ENCODE data around the gene SLC22A1.

Gene SLC22A1

DNA sequence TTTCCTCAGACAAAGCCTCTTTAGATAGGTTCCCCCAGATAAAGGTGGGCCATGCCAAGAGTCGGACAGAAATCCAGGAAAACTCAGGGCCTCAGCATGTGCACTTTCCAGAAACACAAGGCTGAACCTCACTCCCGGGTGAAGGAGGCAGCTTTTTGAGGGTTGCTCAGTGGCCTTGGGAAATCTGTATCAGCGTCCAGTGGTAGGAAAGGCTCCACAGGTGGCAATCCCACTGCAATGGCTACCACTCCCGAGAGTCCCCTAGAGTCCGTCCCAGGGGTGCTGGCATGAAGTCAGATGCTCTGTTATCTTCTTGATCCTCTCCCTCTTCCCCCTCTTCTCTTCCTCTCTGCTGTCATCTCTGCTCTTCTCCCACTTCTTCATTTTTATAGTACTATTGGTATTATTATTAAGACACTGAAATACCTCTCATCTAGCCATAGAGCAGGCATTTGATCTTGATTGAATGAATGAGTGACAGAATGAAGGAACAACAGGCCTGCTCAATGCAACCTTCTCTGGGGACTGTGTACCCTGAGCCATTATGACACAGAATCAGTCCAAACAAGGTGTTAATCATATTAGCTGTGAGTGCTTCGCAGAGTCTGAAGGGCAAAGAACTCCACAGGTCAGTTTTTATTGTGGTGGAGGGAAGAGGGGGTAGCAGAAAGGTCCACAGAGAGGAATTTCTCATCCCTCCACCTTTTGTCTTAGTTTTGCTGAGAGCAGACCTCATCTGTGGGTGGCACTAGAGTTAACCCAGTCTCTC, 13.3 kb downstream of the SLC22A1 start:
- no peak overlapping the region for H3K9ac ChIP-seq
- H4K20me1 ChIP-seq (ENCODE audit: insufficient read depth) = no peaks in the 10 kb centered on the region
- no peaks in the 10 kb centered on the region for H3K36me3 ChIP-seq (ENCODE audit: insufficient read depth)
- no peak overlapping the region for H2AFZ ChIP-seq (ENCODE audit: low read depth)
- H3K4me3 ChIP-seq (IDR thresholded peaks at IDR 0.05; ENCODE audit: insufficient read depth, low read depth, low read length) = no peak overlapping the region
- H3K4me2 ChIP-seq = no peak overlapping the region
- TF ChIP-seq, protein P1, sequence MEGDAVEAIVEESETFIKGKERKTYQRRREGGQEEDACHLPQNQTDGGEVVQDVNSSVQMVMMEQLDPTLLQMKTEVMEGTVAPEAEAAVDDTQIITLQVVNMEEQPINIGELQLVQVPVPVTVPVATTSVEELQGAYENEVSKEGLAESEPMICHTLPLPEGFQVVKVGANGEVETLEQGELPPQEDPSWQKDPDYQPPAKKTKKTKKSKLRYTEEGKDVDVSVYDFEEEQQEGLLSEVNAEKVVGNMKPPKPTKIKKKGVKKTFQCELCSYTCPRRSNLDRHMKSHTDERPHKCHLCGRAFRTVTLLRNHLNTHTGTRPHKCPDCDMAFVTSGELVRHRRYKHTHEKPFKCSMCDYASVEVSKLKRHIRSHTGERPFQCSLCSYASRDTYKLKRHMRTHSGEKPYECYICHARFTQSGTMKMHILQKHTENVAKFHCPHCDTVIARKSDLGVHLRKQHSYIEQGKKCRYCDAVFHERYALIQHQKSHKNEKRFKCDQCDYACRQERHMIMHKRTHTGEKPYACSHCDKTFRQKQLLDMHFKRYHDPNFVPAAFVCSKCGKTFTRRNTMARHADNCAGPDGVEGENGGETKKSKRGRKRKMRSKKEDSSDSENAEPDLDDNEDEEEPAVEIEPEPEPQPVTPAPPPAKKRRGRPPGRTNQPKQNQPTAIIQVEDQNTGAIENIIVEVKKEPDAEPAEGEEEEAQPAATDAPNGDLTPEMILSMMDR (conservative IDR thresholded peaks at IDR 0.05; ENCODE audit: low read depth, low read length) = no peak
- peaks cover 4% of the 10 kb centered on the region for H3K4me1 ChIP-seq (ENCODE audit: low read depth, poor library complexity, severe bottlenecking)
- no peaks in the 10 kb centered on the region for H3K27me3 ChIP-seq (ENCODE audit: insufficient read depth, low read depth)
- H3K79me2 ChIP-seq (ENCODE audit: insufficient read depth, low read depth) = no peaks in the 10 kb centered on the region
- H3K27ac ChIP-seq = no peak overlapping the region

- no peaks in the 10 kb centered on the region for H3K36me3 ChIP-seq (ENCODE audit: insufficient read depth)
- TF ChIP-seq, protein P1 (conservative IDR thresholded peaks at IDR 0.05; ENCODE audit: low read depth, low read length) = no peak
- no peak overlapping the region for H3K9ac ChIP-seq
These were observed 14.5 kb downstream of the SLC22A1 start for GRCh38 chr6:160135907-160136655.

DNA sequence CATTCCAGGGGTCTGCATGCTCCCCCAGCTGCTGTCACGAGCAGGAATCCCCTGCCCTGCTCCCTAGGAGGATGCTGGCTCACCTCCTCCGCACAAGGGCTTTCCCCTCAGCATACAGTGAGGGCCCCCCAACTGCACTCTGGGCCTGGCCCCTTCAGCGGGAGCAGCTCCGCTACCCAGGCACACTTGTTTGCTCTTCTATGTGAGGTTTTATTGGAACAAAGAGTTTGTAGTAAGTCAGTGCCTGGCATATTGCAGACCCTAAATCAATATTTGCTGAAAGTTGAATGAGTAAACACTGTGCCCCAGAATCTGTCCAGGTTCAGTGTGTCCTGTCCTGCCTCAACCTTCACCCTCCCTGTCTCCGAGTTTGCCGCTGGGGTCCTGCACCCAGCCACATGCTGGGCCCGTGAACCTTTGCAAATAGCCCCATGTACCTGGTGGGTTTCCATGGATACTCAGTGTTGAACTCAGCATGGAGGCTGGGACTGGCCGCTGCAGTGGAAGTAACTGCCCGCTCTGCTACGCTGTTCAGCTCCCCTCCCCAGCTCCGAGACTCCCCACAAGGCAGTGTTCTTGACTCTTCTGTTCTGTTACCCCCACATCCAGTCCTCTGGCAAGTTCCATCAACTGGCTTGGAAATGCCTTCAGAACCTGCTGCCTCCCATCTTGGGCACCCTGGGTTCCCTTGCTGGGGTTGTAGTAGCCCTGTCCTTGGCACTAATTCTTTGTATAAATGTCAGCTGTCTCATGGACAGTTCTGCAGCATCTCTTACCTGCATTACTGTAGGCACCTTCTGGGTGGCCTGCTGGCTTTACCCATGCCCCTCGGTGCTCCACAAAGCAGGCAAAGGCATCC, 15.7 kb downstream of the SLC22A1 start:
- no peak overlapping the region for H2AFZ ChIP-seq (ENCODE audit: low read depth)
- H3K79me2 ChIP-seq (ENCODE audit: insufficient read depth, low read depth) = no peaks in the 10 kb centered on the region
- no peak overlapping the region for H3K9ac ChIP-seq
- no peak overlapping the region for H3K27ac ChIP-seq
- no peaks in the 10 kb centered on the region for H3K27me3 ChIP-seq (ENCODE audit: insufficient read depth, low read depth)
- H4K20me1 ChIP-seq (ENCODE audit: insufficient read depth) = no peaks in the 10 kb centered on the region
- H3K4me1 ChIP-seq (ENCODE audit: low read depth, poor library complexity, severe bottlenecking) = peaks cover 4% of the 10 kb centered on the region
- TF ChIP-seq, protein P1 (conservative IDR thresholded peaks at IDR 0.05; ENCODE audit: low read depth, low read length) = no peak
- H3K4me3 ChIP-seq (IDR thresholded peaks at IDR 0.05; ENCODE audit: insufficient read depth, low read depth, low read length) = no peak overlapping the region
- no peaks in the 10 kb centered on the region for H3K36me3 ChIP-seq (ENCODE audit: insufficient read depth)
- H3K4me2 ChIP-seq = no peak overlapping the region

More at GRCh38 chr6:160135907-160136655, 14.5 kb downstream of the SLC22A1 start:
- Histone ChIP-seq H3K4me3 (IDR thresholded peaks at IDR 0.05; ENCODE audit: insufficient read depth, low read depth, low read length) (no peak overlapping the region), H3K79me2 (ENCODE audit: insufficient read depth, low read depth) (no peaks in the 10 kb centered on the region), H3K4me2 (no peak overlapping the region), H2AFZ (ENCODE audit: low read depth) (no peak overlapping the region), H3K4me1 (ENCODE audit: low read depth, poor library complexity, severe bottlenecking) (peaks cover 4% of the 10 kb centered on the region), H4K20me1 (ENCODE audit: insufficient read depth) (no peaks in the 10 kb centered on the region), H3K27me3 (ENCODE audit: insufficient read depth, low read depth) (no peaks in the 10 kb centered on the region), H3K27ac (no peak overlapping the region)

DNA sequence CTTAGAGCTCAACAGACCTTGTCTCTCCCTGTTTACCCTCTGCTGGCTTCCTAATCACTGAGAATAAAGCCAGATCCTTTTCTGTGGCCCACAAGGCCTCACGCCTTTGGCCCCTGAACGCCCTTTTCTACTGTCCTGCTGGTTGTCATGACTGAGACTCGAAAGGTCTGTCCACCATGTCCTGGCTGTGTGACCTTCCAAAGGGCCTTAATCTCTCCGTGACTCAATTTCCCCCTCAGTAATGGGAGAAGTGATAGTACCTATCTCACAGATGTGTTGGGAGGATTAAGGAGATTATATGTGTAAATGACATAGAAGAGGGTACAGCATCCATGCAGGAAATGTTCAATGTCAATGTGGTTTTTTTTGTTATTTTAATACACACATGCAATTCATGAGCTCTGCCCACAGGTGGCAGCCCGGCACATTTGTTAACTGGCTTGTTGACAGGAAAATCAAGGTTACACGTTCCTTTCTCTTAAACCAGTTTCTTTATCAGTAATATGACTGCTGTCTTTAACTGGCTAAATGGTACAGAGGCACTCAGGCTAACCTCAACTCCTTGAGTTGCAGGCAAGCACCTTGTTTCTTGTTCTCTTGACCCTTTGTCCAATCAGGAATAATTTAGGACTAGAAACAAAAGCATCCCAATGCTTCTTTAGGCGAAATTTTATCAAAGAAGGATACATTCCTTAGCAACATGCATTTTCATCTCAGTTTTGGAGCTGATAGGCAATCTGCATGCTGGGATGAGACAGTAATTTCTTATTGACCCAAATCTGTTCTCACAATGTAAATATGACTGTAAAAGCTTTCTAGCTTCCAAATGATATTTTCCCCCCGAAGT, 16.6 kb downstream of the SLC22A1 start:
- H3K4me2 ChIP-seq = no peak overlapping the region
- no peak overlapping the region for H3K9ac ChIP-seq

More for the DNA sequence above, 16.6 kb downstream of the SLC22A1 start:
- Histone ChIP-seq H3K79me2 (ENCODE audit: insufficient read depth, low read depth) (no peaks in the 10 kb centered on the region), H4K20me1 (ENCODE audit: insufficient read depth) (no peaks in the 10 kb centered on the region), H3K4me3 (IDR thresholded peaks at IDR 0.05; ENCODE audit: insufficient read depth, low read depth, low read length) (no peak overlapping the region), H3K4me1 (ENCODE audit: low read depth, poor library complexity, severe bottlenecking) (peaks cover 4% of the 10 kb centered on the region), H3K27me3 (ENCODE audit: insufficient read depth, low read depth) (no peaks in the 10 kb centered on the region), H3K36me3 (ENCODE audit: insufficient read depth) (no peaks in the 10 kb centered on the region), H2AFZ (ENCODE audit: low read depth) (peak overlapping the region; percentile 12; the same call in 1 of the 2 replicates), H3K27ac (no peak overlapping the region)
- TF ChIP-seq, protein P1 (conservative IDR thresholded peaks at IDR 0.05; ENCODE audit: low read depth, low read length) = peak; percentile 84
